Measurements from ENCODE around the gene MAP7D3. TPM values are rescaled to one million over a fixed set of nuclear protein-coding genes. Genes with fewer than 3 reads are reported as not detected.
A peak's percentile ranks its signal among the peaks of the same experiment; 100 is the strongest.

MAP7D3 gene
- total RNA-seq, 1 donor from 2014 or later = 10.3 TPM

GRCh38 chrX:136268051-136269048 is 17.1 kb upstream of the MAP7D3 start:
- H3K27ac Mint-ChIP-seq = no peak overlapping the region

GRCh38 chrX:136266828-136267227 is 15.6 kb upstream of the MAP7D3 start:
- H3K4me1 Mint-ChIP-seq (ENCODE audit: unreplicated experiment) = no peaks in the 10 kb centered on the region
- no peak for TF ChIP-seq CTCF (conservative IDR thresholded peaks at IDR 0.05)

More at GRCh38 chrX:136268051-136269048, 17.1 kb upstream of the MAP7D3 start:
- H3K4me1 Mint-ChIP-seq (ENCODE audit: unreplicated experiment) = no peaks in the 10 kb centered on the region
- H3K36me3 Mint-ChIP-seq = no peaks in the 10 kb centered on the region
- no peaks in the 10 kb centered on the region for H3K9me3 Mint-ChIP-seq
- H3K4me3 Mint-ChIP-seq = no peak overlapping the region
- H3K27me3 Mint-ChIP-seq = no peaks in the 10 kb centered on the region
- peak; percentile 79 for TF ChIP-seq CTCF (conservative IDR thresholded peaks at IDR 0.05)
- DNase-seq (ENCODE audit: extremely low spot score, unreplicated experiment) = no peak

GRCh38 chrX:136262812-136263315 is 11.7 kb upstream of the MAP7D3 start:
- no peak overlapping the region for H3K4me3 Mint-ChIP-seq
- TF ChIP-seq CTCF (conservative IDR thresholded peaks at IDR 0.05) = no peak
- no peaks in the 10 kb centered on the region for H3K9me3 Mint-ChIP-seq
- H3K27ac Mint-ChIP-seq = no peak overlapping the region
- no peaks in the 10 kb centered on the region for H3K4me1 Mint-ChIP-seq (ENCODE audit: unreplicated experiment)
- no peaks in the 10 kb centered on the region for H3K27me3 Mint-ChIP-seq
- no peaks in the 10 kb centered on the region for H3K36me3 Mint-ChIP-seq
- DNase-seq (ENCODE audit: extremely low spot score, unreplicated experiment) = no peak

More at GRCh38 chrX:136266828-136267227, 15.6 kb upstream of the MAP7D3 start:
- Mint-ChIP-seq H3K9me3 (no peaks in the 10 kb centered on the region), H3K36me3 (no peaks in the 10 kb centered on the region), H3K4me3 (no peak overlapping the region), H3K27ac (no peak overlapping the region), H3K27me3 (no peaks in the 10 kb centered on the region)
- DNase-seq (ENCODE audit: extremely low spot score, unreplicated experiment) = no peak

- H3K4me1 Mint-ChIP-seq (ENCODE audit: unreplicated experiment) = no peaks in the 10 kb centered on the region
- no peaks in the 10 kb centered on the region for H3K27me3 Mint-ChIP-seq
- no peak for DNase-seq (ENCODE audit: extremely low spot score, unreplicated experiment)
- TF ChIP-seq CTCF (conservative IDR thresholded peaks at IDR 0.05) = no peak
- H3K27ac Mint-ChIP-seq = no peak overlapping the region
- no peaks in the 10 kb centered on the region for H3K36me3 Mint-ChIP-seq
- H3K9me3 Mint-ChIP-seq = no peaks in the 10 kb centered on the region
- H3K4me3 Mint-ChIP-seq = no peak overlapping the region
These were observed 11.0 kb upstream of the MAP7D3 start for GRCh38 chrX:136262243-136262642.

GRCh38 chrX:136261321-136261720 is 10.1 kb upstream of the MAP7D3 start:
- Mint-ChIP-seq H3K9me3 (no peaks in the 10 kb centered on the region), H3K27ac (no peak overlapping the region), H3K36me3 (no peaks in the 10 kb centered on the region), H3K27me3 (no peaks in the 10 kb centered on the region), H3K4me1 (ENCODE audit: unreplicated experiment) (no peaks in the 10 kb centered on the region), H3K4me3 (no peak overlapping the region)
- TF ChIP-seq CTCF (conservative IDR thresholded peaks at IDR 0.05) = no peak
- DNase-seq (ENCODE audit: extremely low spot score, unreplicated experiment) = no peak
